H9 (cell line): ENCODE measurements around the gene FUT8. TPM values are rescaled to one million over a fixed set of nuclear protein-coding genes. Genes with fewer than 3 reads are reported as not detected.

Experiments used
- DNase-seq: peaks from one replicate; pipeline ENCODE4 v3.0.0-alpha.2; 2017
- H2AFZ ChIP-seq: one replicate; pipeline ENCODE4 v1.6.1; 2013; ENCODE audit warnings: mild to moderate bottlenecking, low read length, control low read depth, moderate library complexity
- H2AK5ac ChIP-seq: 2 replicates; pipeline ENCODE4 v1.6.1; 2013; ENCODE audit warnings: low read length, control low read depth, mixed read lengths; ENCODE audit not compliant: insufficient read length
- H2BK120ac ChIP-seq: one replicate; pipeline ENCODE4 v1.6.1; 2013; ENCODE audit warnings: low read depth, mild to moderate bottlenecking, low read length, control low read depth, inconsistent platforms; ENCODE audit not compliant: poor library complexity, severe bottlenecking
- H2BK12ac ChIP-seq: 2 replicates; pipeline ENCODE4 v1.6.1; 2013; ENCODE audit warnings: low read length, control low read depth, mixed read lengths, low read depth; ENCODE audit not compliant: insufficient read length
- H2BK15ac ChIP-seq: 2 replicates; pipeline ENCODE4 v1.6.1; 2013; ENCODE audit warnings: low read depth, low read length, control low read depth
- H2BK20ac ChIP-seq: one replicate; pipeline ENCODE4 v1.6.1; 2013; ENCODE audit warnings: low read depth, mild to moderate bottlenecking, low read length, control low read depth, inconsistent platforms; ENCODE audit not compliant: poor library complexity, severe bottlenecking
- H2BK5ac ChIP-seq: 2 replicates; pipeline ENCODE4 v1.6.1; 2013; ENCODE audit warnings: low read length, control low read depth, mixed read lengths; ENCODE audit not compliant: insufficient read length
- H3K14ac ChIP-seq: 2 replicates; pipeline ENCODE4 v1.6.1; 2013; ENCODE audit warnings: low read length, control low read depth; ENCODE audit not compliant: insufficient read depth
- H3K18ac ChIP-seq: 2 replicates; pipeline ENCODE4 v1.6.1; 2013; ENCODE audit warnings: low read depth, mild to moderate bottlenecking, mixed read lengths, low read length, control low read depth; ENCODE audit not compliant: insufficient read length
- H3K23ac ChIP-seq: 2 replicates; pipeline ENCODE4 v1.6.1; 2013; ENCODE audit warnings: low read length, control low read depth, mixed read lengths, low read depth; ENCODE audit not compliant: insufficient read length
- H3K23me2 ChIP-seq: 2 replicates; pipeline ENCODE4 v1.6.1; 2013; ENCODE audit warnings: low read depth, mild to moderate bottlenecking, mixed read lengths, low read length, control low read depth; ENCODE audit not compliant: insufficient read length, poor library complexity, severe bottlenecking
- H3K27ac ChIP-seq: 2 replicates; pipeline ENCODE4 v1.5.1; 2013; ENCODE audit warnings: low read length, control low read depth, mixed read lengths, low read depth; ENCODE audit not compliant: insufficient read length
- H3K27me3 ChIP-seq: 2 replicates; pipeline ENCODE4 v1.6.1; 2013; ENCODE audit warnings: low read length, control low read depth, inconsistent platforms; ENCODE audit not compliant: insufficient read depth
- H3K4ac ChIP-seq: 2 replicates; pipeline ENCODE4 v1.6.1; 2013; ENCODE audit warnings: low read depth, mild to moderate bottlenecking, control low read depth, inconsistent platforms, low read length, moderate library complexity
- H3K4me1 ChIP-seq: 2 replicates; pipeline ENCODE4 v1.6.1; 2013; ENCODE audit warnings: low read length, control low read depth, inconsistent platforms; ENCODE audit not compliant: insufficient read depth
- H3K4me2 ChIP-seq: 2 replicates; pipeline ENCODE4 v1.6.1; 2013; ENCODE audit warnings: low read length, control low read depth, mixed read lengths; ENCODE audit not compliant: insufficient read length, insufficient read depth
- H3K56ac ChIP-seq: 2 replicates; pipeline ENCODE4 v1.6.1; 2013; ENCODE audit warnings: low read depth, mild to moderate bottlenecking, mixed read lengths, low read length, control low read depth; ENCODE audit not compliant: insufficient read length
- H3K79me1 ChIP-seq: 2 replicates; pipeline ENCODE4 v1.6.1; 2013; ENCODE audit warnings: low read depth, mild to moderate bottlenecking, moderate library complexity, low read length, control low read depth, inconsistent platforms; ENCODE audit not compliant: insufficient read depth, poor library complexity, severe bottlenecking
- H3K79me2 ChIP-seq: 2 replicates; pipeline ENCODE4 v1.6.1; 2013; ENCODE audit warnings: low read length, control low read depth, inconsistent platforms; ENCODE audit not compliant: insufficient read depth
- H3K9ac ChIP-seq: 2 replicates; pipeline ENCODE4 v1.6.1; 2013; ENCODE audit warnings: low read length, control low read depth, mixed read lengths; ENCODE audit not compliant: insufficient read length; ENCODE audit errors: extremely low read depth
- H3K9me3 ChIP-seq: one replicate; pipeline ENCODE4 v1.6.1; 2013; ENCODE audit warnings: low read depth, low read length, inconsistent platforms; ENCODE audit not compliant: control insufficient read depth
- H3T11ph ChIP-seq: one replicate; pipeline ENCODE4 v1.6.1; 2013; ENCODE audit warnings: mild to moderate bottlenecking, low read length, control low read depth, inconsistent platforms
- H4K20me1 ChIP-seq: one replicate; pipeline ENCODE4 v1.6.1; 2013; ENCODE audit not compliant: control insufficient read depth, insufficient read length, insufficient read depth
- H4K5ac ChIP-seq: 2 replicates; pipeline ENCODE4 v1.6.1; 2013; ENCODE audit warnings: low read depth, mild to moderate bottlenecking, mixed read lengths, low read length, control low read depth; ENCODE audit not compliant: insufficient read length
- H4K8ac ChIP-seq: replicated peaks from 2 replicates; pipeline ENCODE4 v1.6.1; 2013; ENCODE audit warnings: low read length, control low read depth, mixed read lengths, low read depth; ENCODE audit not compliant: insufficient read length
- H4K91ac ChIP-seq: 2 replicates; pipeline ENCODE4 v1.6.1; 2013; ENCODE audit warnings: low read depth, mild to moderate bottlenecking, moderate library complexity, mixed read lengths, low read length, control low read depth; ENCODE audit not compliant: insufficient read length
- H3K27ac Mint-ChIP-seq, 3 experiments: 2 replicates in 2 of 3; 3 replicates in 1 of 3; pipeline ENCODE4 v1.8.0; 2020 to 2021; ENCODE audit warnings: mixed read lengths in 3 of 3, mild to moderate bottlenecking in 1 of 3, moderate library complexity in 1 of 3
- H3K27me3 Mint-ChIP-seq: 2 replicates; pipeline ENCODE4 v1.8.0; 2021; ENCODE audit warnings: low read depth, mild to moderate bottlenecking, moderate library complexity, mixed read lengths
- H3K36me3 Mint-ChIP-seq, 3 experiments: 2 replicates in 2 of 3; 3 replicates in 1 of 3; pipeline ENCODE4 v1.8.0; 2020 to 2021; ENCODE audit warnings: low read depth in 3 of 3, mixed read lengths in 3 of 3; ENCODE audit not compliant: insufficient read depth in 1 of 3
- H3K4me1 Mint-ChIP-seq, 2 experiments: 2 replicates each; pipeline ENCODE4 v1.8.0; 2020; ENCODE audit warnings: mixed read lengths in 2 of 2
- H3K4me3 Mint-ChIP-seq, 2 experiments: 2 replicates in 1 of 2; 3 replicates in 1 of 2; pipeline ENCODE4 v1.8.0; 2020 to 2021; ENCODE audit warnings: mild to moderate bottlenecking in 2 of 2, mixed read lengths in 2 of 2, moderate library complexity in 1 of 2
- H3K9me3 Mint-ChIP-seq, 2 experiments: 2 replicates in 1 of 2; 3 replicates in 1 of 2; pipeline ENCODE4 v1.8.0; 2020; ENCODE audit warnings: mild to moderate bottlenecking in 2 of 2, mixed read lengths in 2 of 2, moderate library complexity in 1 of 2
- CTCF ChIP-seq: fragments of 200-600 bp; sonication (generic); conservative IDR thresholded peaks from 3 replicates; pipeline ENCODE4 v1.8.0; 2021; ENCODE audit warnings: antibody characterized with exemption, mild to moderate bottlenecking
- WGBS: extraction: QIAGEN DNeasy Blood & Tissue Kit; methylation state at CpG from one replicate; pipeline ENCODE4 v1.1.7; 2013; ENCODE audit warnings: missing lambda C conversion rate, low lambda C conversion rate, mixed read lengths; ENCODE audit not compliant: insufficient read length; ENCODE audit errors: extremely low coverage; 5-methylcytosine and 5-hydroxymethylcytosine counted together
- total RNA-seq: library from RNA; stranded (reverse); gene quantifications from 2 replicates; pipeline ENCODE4 v1.2.1, GENCODE V29; 2021

The FUT8 gene
- total RNA-seq, 1 experiment from 2014 or later, result 44.3 TPM

DNA sequence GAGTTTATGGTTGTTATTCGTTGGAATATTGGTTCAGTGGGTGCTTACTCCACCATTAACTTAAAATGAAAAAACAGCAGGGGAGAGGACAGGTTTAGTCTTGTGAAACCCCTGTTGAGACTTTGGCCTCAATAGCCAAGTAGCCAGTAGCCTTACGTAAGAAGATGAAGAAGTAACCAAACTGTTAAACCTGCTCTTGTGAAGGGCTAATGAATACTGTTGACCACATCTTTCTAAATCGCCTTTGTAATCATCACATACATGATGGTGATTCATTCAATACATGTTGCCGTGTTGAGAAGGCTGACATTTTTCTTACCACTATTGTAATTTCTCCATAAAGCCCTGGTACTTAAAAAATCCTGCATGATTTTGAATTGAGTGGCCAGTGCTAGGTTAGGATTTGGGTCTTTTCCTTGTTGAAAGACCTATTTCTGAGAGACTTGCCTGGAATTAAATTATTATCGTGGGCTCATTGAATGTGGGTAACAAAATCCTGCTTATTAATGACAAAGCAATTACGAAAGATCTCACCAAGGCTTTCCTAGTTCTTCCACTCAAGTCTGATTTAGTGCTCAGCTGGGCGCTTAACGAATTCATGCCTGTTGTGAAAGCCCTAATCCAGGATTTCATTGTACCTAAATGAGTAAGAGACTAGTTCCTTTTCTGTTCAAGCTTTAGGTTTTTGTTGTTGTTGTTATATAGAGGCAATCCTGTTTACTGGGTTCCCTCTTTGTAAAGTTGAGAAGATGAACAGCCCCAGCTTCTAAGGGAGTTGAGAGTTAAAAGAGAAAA lies 333.1 kb downstream of the FUT8 start:
- H3K27me3 Mint-ChIP-seq, result no peaks in the 10 kb centered on the region
- Histone ChIP-seq H4K20me1 (no peaks in the 10 kb centered on the region), H3K9me3 (no peaks in the 10 kb centered on the region), H3K56ac (no peak overlapping the region), H2BK15ac (no peak overlapping the region), H2BK5ac (no peak overlapping the region), H3K4ac (no peak overlapping the region), H2BK12ac (no peak overlapping the region), H2BK20ac (no peak overlapping the region), H4K8ac (no peak overlapping the region), H3K4me1 (no peaks in the 10 kb centered on the region; the same call in 1 of the 2 replicates), H4K91ac (no peak overlapping the region), H3K27me3 (no peaks in the 10 kb centered on the region), H3K23me2 (no peaks in the 10 kb centered on the region), H3K79me2 (no peaks in the 10 kb centered on the region), H3K4me2 (no peak overlapping the region), H3K23ac (no peak overlapping the region), H4K5ac (no peak overlapping the region), H2AK5ac (no peak overlapping the region), H3K18ac (no peak overlapping the region), H3K14ac (no peak overlapping the region), H3K79me1 (no peaks in the 10 kb centered on the region), H3T11ph (no peak overlapping the region), H3K9ac (no peak overlapping the region), H2BK120ac (no peak overlapping the region), H3K27ac (no peak overlapping the region), H2AFZ (no peak overlapping the region)
- H3K36me3 Mint-ChIP-seq, result peaks cover 0 to 3% (median 0%) of the 10 kb centered on the region in 3 experiments; a peak in 2 of 7 replicates
- no peak overlapping the region for H3K4me3 Mint-ChIP-seq
- no peak for DNase-seq
- no peak for TF ChIP-seq CTCF
- peak overlapping the region in 1 of 3 experiments; percentile 74; a peak in 4 of 7 replicates for H3K27ac Mint-ChIP-seq
- peaks cover 20 to 22% of the 10 kb centered on the region in 2 experiments for H3K4me1 Mint-ChIP-seq
- no CpG with 5 or more reads among the region's 8 CpGs for WGBS
- H3K9me3 Mint-ChIP-seq, result no peaks in the 10 kb centered on the region
